Peyer's patch (tissue), 4 donors: ENCODE data around the gene ERF. TPM values are rescaled to one million over a fixed set of nuclear protein-coding genes. Genes with fewer than 3 reads are reported as not detected.
A peak's percentile ranks its signal among the peaks of the same experiment; 100 is the strongest.

Source experiments
- DNase-seq, 3 donors: peaks; one replicate each; pipeline ENCODE4 v3.0.0-alpha.2; 2017 to 2019
- H3K27ac ChIP-seq, 4 donors: fragments of 200-600 bp; sonication (generic); one replicate each; pipeline ENCODE4 v1.5.1; 2016 to 2019
- H3K27me3 ChIP-seq, 2 donors: fragments of 200-600 bp; sonication (generic); one replicate each; pipeline ENCODE4 v1.5.1; 2019
- H3K36me3 ChIP-seq, 3 donors: fragments of 200-600 bp; sonication (generic); one replicate each; pipeline ENCODE4 v1.5.1; 2016 to 2019
- H3K4me1 ChIP-seq, 4 donors: fragments of 200-600 bp; sonication (generic); one replicate each; pipeline ENCODE4 v1.5.1; 2016 to 2019
- H3K4me3 ChIP-seq, 4 donors: fragments of 200-600 bp; sonication (generic); 1 replicate in 3 of 4; 2 replicates in 1 of 4; pipeline ENCODE4 v1.5.1; 2016 to 2019; ENCODE audit warnings: mild to moderate bottlenecking in 1 of 4
- H3K9me3 ChIP-seq, 4 donors: fragments of 200-600 bp; sonication (generic); one replicate each; pipeline ENCODE4 v1.5.1; 2016 to 2019; ENCODE audit warnings: mild to moderate bottlenecking in 1 of 4
- POLR2A ChIP-seq, 2 donors: fragments of 450-650 bp; IDR thresholded peaks; one replicate each; pipeline ENCODE4 v1.5.1; 2017; ENCODE audit warnings: antibody characterized with exemption in 2 of 2, mild to moderate bottlenecking in 2 of 2, moderate library complexity in 2 of 2
- total RNA-seq, 4 donors: library from RNA; depleted of rRNA; stranded (reverse); fragments of >200 nt; gene quantifications; one replicate each; pipeline ENCODE4 v1.1.0, GENCODE V29; 2016
- TF ChIP-seq, protein P1 (sequence below), 6 experiments: fragments of 450-650 bp in 4 of 6; fragments of 200-600 bp in 2 of 6; sonication (generic) in 1 of 6; IDR thresholded peaks; one replicate each; pipeline ENCODE4 v1.5.1; 2017 to 2019; ENCODE audit warnings: antibody characterized with exemption in 6 of 6, mild to moderate bottlenecking in 3 of 6, moderate library complexity in 1 of 6

ERF gene
- total RNA-seq, 4 donors from 2014 or later = 13.2 to 85.4 (median 49.3) TPM

DNA sequence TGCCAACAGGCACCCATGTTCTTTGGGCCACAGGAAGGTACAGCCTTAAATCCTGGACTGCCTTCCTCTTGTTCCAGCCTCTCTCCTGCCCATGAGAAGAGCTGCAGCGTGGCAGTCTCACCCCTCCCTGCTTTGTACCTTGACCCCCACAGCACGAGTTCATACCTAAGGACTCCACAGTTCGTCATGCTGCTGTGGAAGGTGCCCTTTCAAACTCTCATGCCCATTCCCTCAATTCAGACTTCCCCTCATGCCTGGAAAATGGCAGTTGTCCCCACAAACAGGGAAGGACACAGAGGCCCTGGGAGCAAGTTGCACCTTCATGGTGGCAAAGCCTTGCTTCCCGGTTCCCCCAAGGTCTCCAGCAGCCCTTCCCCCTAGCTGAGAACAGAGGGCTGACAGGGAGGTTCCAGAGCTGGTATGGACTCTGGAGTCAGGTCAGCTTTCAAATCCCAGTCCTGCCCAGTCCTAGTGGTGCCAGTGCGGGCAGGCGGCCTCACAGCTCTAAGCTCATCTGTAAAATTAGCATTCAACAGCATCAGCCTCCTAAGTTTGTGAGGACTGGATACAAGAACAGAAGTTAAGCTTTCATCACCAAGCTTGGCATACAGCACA lies 21.1 kb downstream of the ERF start:
- H3K27ac ChIP-seq = peak overlapping the region in 3 of 4 donors; percentile 61 to 94 (median 83)
- H3K4me3 ChIP-seq = no peak overlapping the region
- no peaks in the 10 kb centered on the region for H3K9me3 ChIP-seq
- H3K4me1 ChIP-seq = peaks cover 0 to 18% (median 0%) of the 10 kb centered on the region in 4 donors
- H3K27me3 ChIP-seq = no peaks in the 10 kb centered on the region
- peak in 2 of 3 donors; percentile 78 to 84 for DNase-seq
- H3K36me3 ChIP-seq = peaks cover 0 to 89% (median 0%) of the 10 kb centered on the region in 3 donors
- peak; percentile 38 to 45 for TF ChIP-seq POLR2A (IDR thresholded peaks at IDR 0.05)
- TF ChIP-seq, protein P1, sequence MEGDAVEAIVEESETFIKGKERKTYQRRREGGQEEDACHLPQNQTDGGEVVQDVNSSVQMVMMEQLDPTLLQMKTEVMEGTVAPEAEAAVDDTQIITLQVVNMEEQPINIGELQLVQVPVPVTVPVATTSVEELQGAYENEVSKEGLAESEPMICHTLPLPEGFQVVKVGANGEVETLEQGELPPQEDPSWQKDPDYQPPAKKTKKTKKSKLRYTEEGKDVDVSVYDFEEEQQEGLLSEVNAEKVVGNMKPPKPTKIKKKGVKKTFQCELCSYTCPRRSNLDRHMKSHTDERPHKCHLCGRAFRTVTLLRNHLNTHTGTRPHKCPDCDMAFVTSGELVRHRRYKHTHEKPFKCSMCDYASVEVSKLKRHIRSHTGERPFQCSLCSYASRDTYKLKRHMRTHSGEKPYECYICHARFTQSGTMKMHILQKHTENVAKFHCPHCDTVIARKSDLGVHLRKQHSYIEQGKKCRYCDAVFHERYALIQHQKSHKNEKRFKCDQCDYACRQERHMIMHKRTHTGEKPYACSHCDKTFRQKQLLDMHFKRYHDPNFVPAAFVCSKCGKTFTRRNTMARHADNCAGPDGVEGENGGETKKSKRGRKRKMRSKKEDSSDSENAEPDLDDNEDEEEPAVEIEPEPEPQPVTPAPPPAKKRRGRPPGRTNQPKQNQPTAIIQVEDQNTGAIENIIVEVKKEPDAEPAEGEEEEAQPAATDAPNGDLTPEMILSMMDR (IDR thresholded peaks at IDR 0.05) = peak in 3 of 6 experiments; percentile 23 to 43 (median 42)

GRCh38 chr19:42233106-42233505 lies 21.8 kb downstream of the ERF start:
- no peak for DNase-seq
- H3K9me3 ChIP-seq = no peaks in the 10 kb centered on the region
- peaks cover 0 to 18% (median 0%) of the 10 kb centered on the region in 4 donors for H3K4me1 ChIP-seq
- TF ChIP-seq POLR2A (IDR thresholded peaks at IDR 0.05) = no peak
- TF ChIP-seq, protein P1 (IDR thresholded peaks at IDR 0.05) = no peak
- peaks cover 0 to 96% (median 0%) of the 10 kb centered on the region in 3 donors for H3K36me3 ChIP-seq
- peak overlapping the region in 3 of 4 donors; percentile 61 to 94 (median 83) for H3K27ac ChIP-seq
- H3K27me3 ChIP-seq = no peaks in the 10 kb centered on the region
- H3K4me3 ChIP-seq = no peak overlapping the region

- Histone ChIP-seq H3K4me3 (no peak overlapping the region), H3K36me3 (peaks cover 0 to 94% (median 0%) of the 10 kb centered on the region in 3 donors), H3K27me3 (no peaks in the 10 kb centered on the region), H3K4me1 (peaks cover 0 to 18% (median 0%) of the 10 kb centered on the region in 4 donors), H3K27ac (peak overlapping the region in 2 of 4 donors; percentile 61 to 94), H3K9me3 (no peaks in the 10 kb centered on the region)
- no peak for DNase-seq
- TF ChIP-seq POLR2A (IDR thresholded peaks at IDR 0.05) = no peak
- TF ChIP-seq, protein P1 (IDR thresholded peaks at IDR 0.05) = no peak
Measured at GRCh38 chr19:42232435-42232834, 22.5 kb downstream of the ERF start.

- Histone ChIP-seq H3K4me1 (peaks cover 0 to 18% (median 0%) of the 10 kb centered on the region in 4 donors), H3K4me3 (no peak overlapping the region), H3K27me3 (no peaks in the 10 kb centered on the region), H3K27ac (no peak overlapping the region), H3K9me3 (no peaks in the 10 kb centered on the region), H3K36me3 (peaks cover 0 to 95% (median 0%) of the 10 kb centered on the region in 3 donors)
- no peak for DNase-seq
- TF ChIP-seq, protein P1 (IDR thresholded peaks at IDR 0.05) = no peak
- no peak for TF ChIP-seq POLR2A (IDR thresholded peaks at IDR 0.05)
Measured at GRCh38 chr19:42230571-42230970, 24.4 kb downstream of the ERF start.

DNA sequence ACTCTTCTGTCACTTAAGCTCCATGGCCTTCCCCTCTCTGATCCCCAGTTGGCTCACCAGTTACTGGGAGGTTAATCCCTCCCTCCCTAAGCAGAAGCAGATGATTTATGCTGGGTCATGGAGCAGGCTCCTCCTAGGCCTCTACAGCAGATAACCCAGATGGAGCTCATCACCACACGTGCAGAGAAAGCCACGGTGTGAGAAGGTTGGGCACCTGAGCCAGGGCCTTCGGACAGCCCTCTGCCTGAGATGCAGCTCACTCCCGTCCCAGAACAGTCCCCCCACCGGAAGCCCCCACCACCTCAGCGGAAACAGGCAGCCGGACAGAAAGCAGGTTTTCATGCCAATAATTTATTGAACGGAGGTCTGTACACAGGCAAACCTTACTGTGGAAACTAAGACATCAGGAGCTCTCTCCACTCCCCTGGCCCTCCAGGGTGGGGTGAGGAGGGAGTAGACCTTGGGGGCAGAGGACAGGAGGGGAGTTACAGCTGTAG lies 25.0 kb downstream of the ERF start:
- no peak overlapping the region for H3K4me3 ChIP-seq
- peaks cover 0 to 95% (median 0%) of the 10 kb centered on the region in 3 donors for H3K36me3 ChIP-seq
- TF ChIP-seq, protein P1 (IDR thresholded peaks at IDR 0.05) = no peak
- no peak for TF ChIP-seq POLR2A (IDR thresholded peaks at IDR 0.05)
- no peaks in the 10 kb centered on the region for H3K27me3 ChIP-seq
- H3K4me1 ChIP-seq = peaks cover 0 to 17% (median 0%) of the 10 kb centered on the region in 4 donors
- no peak overlapping the region for H3K27ac ChIP-seq
- no peak for DNase-seq
- H3K9me3 ChIP-seq = no peaks in the 10 kb centered on the region
